Vagina (tissue), 2 donors: ENCODE measurements around the gene CCDC184.

Experiments used
- POLR2A ChIP-seq, 2 donors: fragments of 450-650 bp; IDR thresholded peaks; one replicate each; pipeline ENCODE4 v1.6.1; 2017; ENCODE audit warnings: antibody characterized with exemption in 2 of 2, mild to moderate bottlenecking in 2 of 2, moderate library complexity in 2 of 2
- TF ChIP-seq, protein P1 (sequence below), 3 experiments: fragments of 450-650 bp in 2 of 3; fragments of 200-600 bp in 1 of 3; sonication (generic) in 1 of 3; IDR thresholded peaks; one replicate each; pipeline ENCODE4 v1.5.1; 2017 to 2019; ENCODE audit warnings: antibody characterized with exemption in 3 of 3, mild to moderate bottlenecking in 2 of 3, moderate library complexity in 2 of 3

DNA sequence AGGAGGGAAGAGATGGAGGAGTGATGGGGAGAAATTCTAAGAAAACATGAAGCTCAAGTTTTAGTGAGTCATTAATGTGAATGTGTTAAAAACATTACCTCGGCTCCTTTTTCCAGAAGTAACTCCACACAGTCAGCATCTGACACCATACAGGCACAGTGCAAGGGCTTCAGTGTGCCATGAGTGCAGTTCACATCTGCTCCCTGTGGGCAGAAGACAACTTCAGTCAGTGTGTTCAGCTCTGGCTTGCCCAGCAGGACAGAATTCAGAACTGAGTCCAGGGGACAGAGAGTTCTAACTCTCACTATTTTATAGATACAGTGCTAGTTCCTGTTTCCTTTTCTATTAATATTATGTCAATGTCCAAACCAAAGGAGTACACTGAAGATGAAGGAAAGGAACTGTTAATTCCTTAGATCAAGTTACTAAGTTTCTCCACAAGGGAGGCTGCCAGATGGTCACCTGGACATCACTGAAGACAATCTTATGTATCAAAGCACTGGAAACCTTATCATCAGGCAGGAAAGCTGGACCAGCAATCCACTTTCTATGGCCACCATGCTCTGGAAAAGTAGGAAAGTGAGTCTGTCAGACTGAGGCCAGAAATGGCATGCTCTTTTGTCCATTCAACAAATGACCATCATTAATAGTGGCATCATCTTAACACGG, 32.2 kb upstream of the CCDC184 start:
- TF ChIP-seq POLR2A (IDR thresholded peaks at IDR 0.05), result no peak
- TF ChIP-seq, protein P1, sequence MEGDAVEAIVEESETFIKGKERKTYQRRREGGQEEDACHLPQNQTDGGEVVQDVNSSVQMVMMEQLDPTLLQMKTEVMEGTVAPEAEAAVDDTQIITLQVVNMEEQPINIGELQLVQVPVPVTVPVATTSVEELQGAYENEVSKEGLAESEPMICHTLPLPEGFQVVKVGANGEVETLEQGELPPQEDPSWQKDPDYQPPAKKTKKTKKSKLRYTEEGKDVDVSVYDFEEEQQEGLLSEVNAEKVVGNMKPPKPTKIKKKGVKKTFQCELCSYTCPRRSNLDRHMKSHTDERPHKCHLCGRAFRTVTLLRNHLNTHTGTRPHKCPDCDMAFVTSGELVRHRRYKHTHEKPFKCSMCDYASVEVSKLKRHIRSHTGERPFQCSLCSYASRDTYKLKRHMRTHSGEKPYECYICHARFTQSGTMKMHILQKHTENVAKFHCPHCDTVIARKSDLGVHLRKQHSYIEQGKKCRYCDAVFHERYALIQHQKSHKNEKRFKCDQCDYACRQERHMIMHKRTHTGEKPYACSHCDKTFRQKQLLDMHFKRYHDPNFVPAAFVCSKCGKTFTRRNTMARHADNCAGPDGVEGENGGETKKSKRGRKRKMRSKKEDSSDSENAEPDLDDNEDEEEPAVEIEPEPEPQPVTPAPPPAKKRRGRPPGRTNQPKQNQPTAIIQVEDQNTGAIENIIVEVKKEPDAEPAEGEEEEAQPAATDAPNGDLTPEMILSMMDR (IDR thresholded peaks at IDR 0.05), result no peak
